PC-3 (cell line): ENCODE results near the gene CDKN2B-AS1. TPM values are rescaled to one million over a fixed set of nuclear protein-coding genes. Genes with fewer than 3 reads are reported as not detected.

Source experiments
- ATAC-seq: fragments of 200-7000 bp; cut with Tn5 transposase; 2 replicates; pipeline ENCODE4 v1.9.1; 2020; ENCODE audit warnings: mild to moderate bottlenecking, moderate library complexity
- BruUV-seq: library from RNA; stranded (reverse); fragments of 400-500 nt; replicated peaks from 2 replicates; lab custom pipeline; 2021; lab: Mats Ljungman, UMichigan
- CTCF ChIA-PET: fragments of 300-600 bp; sonication (Branson Sonifier 250); formaldehyde crosslinking; loops from one replicate; lab custom pipeline; 2022; ENCODE audit warnings: antibody characterized with exemption; lab: Charles Lee
- POLR2A ChIA-PET: fragments of 300-600 bp; sonication (Branson Sonifier 250); formaldehyde crosslinking; loops from one replicate; lab custom pipeline; 2022; ENCODE audit warnings: antibody characterized with exemption; ENCODE audit not compliant: unreplicated experiment; lab: Charles Lee
- DNase-seq: peaks from one replicate; pipeline ENCODE4 v3.0.0-alpha.2; 2015
- H2AFZ ChIP-seq: fragments of 300-600 bp; sonication (generic); 2 replicates; pipeline ENCODE4 v1.6.0; 2016; ENCODE audit warnings: antibody characterized with exemption, low read length
- H3F3A ChIP-seq: fragments of 300-600 bp; sonication (generic); one replicate; pipeline ENCODE4 v1.6.0; 2017; ENCODE audit warnings: antibody characterized with exemption, low read length, control low read depth, mild to moderate bottlenecking; ENCODE audit not compliant: unreplicated experiment
- H3K27ac ChIP-seq: fragments of 300-600 bp; sonication (generic); 2 replicates; pipeline ENCODE4 v1.5.1; 2016; ENCODE audit warnings: mild to moderate bottlenecking, low read length
- H3K27me3 ChIP-seq: fragments of 300-600 bp; sonication (generic); 2 replicates; pipeline ENCODE4 v1.6.1; 2016; ENCODE audit warnings: low read length, mixed read lengths
- H3K36me3 ChIP-seq: fragments of 300-600 bp; sonication (generic); 2 replicates; pipeline ENCODE4 v1.6.1; 2016; ENCODE audit warnings: low read depth, mixed run types, low read length, mixed read lengths
- H3K4me1 ChIP-seq: fragments of 300-600 bp; sonication (generic); 2 replicates; pipeline ENCODE4 v1.5.1; 2016; ENCODE audit warnings: low read length; ENCODE audit not compliant: insufficient read depth
- H3K4me2 ChIP-seq: fragments of 300-600 bp; sonication (generic); 2 replicates; pipeline ENCODE4 v1.6.0; 2016; ENCODE audit warnings: low read length
- H3K4me3 ChIP-seq: fragments of 300-600 bp; sonication (generic); 2 replicates; pipeline ENCODE4 v1.5.1; 2016; ENCODE audit warnings: mild to moderate bottlenecking, low read length, mixed read lengths
- H3K79me2 ChIP-seq: fragments of 300-600 bp; sonication (generic); 2 replicates; pipeline ENCODE4 v1.6.1; 2017; ENCODE audit warnings: low read length, mixed read lengths
- H3K9ac ChIP-seq: fragments of 300-600 bp; sonication (generic); 2 replicates; pipeline ENCODE4 v1.6.0; 2016; ENCODE audit warnings: mild to moderate bottlenecking, low read length
- H3K9me2 ChIP-seq: fragments of 300-600 bp; sonication (generic); replicated peaks from 2 replicates; pipeline ENCODE4 v1.6.1; 2016; ENCODE audit warnings: mixed run types, low read length, mixed read lengths
- H3K9me3 ChIP-seq: fragments of 300-600 bp; sonication (generic); 2 replicates; pipeline ENCODE4 v1.6.1; 2016; ENCODE audit warnings: low read length, mixed read lengths
- H4K20me1 ChIP-seq: fragments of 300-600 bp; sonication (generic); 2 replicates; pipeline ENCODE4 v1.6.1; 2016; ENCODE audit warnings: low read length, mixed read lengths
- EZH2 ChIP-seq: fragments of 300-600 bp; sonication (generic); IDR thresholded peaks from one replicate; pipeline ENCODE4 v1.6.1; 2017; ENCODE audit warnings: antibody characterized with exemption, mild to moderate bottlenecking, low read length; ENCODE audit not compliant: unreplicated experiment
- EZH2phosphoT487 ChIP-seq: fragments of 300-600 bp; sonication (generic); IDR thresholded peaks from 2 replicates; pipeline ENCODE4 v1.6.1; 2018; ENCODE audit warnings: mild to moderate bottlenecking, antibody characterized with exemption, low read length, borderline replicate concordance
- intact Hi-C: fragments of 100-400 bp; cut with micrococcal nuclease; formaldehyde crosslinking; loops from 2 replicates; pipeline ENCODE4 v1.9.0; 2023
- total RNA-seq: library from RNA; depleted of rRNA; stranded (reverse); fragments of >200 nt; gene quantifications from 2 replicates; pipeline ENCODE4 v1.2.3, GENCODE V29; 2014
- TF ChIP-seq, protein P1 (sequence below): fragments of 300-600 bp; sonication (generic); conservative IDR thresholded peaks from 2 replicates; pipeline ENCODE4 v1.5.1; 2017; ENCODE audit warnings: antibody characterized with exemption, low read depth, mild to moderate bottlenecking, low read length

The CDKN2B-AS1 gene
- total RNA-seq, 1 experiment from 2014 or later: 2.0 TPM

GRCh38 chr9:22158927-22159346, 164.3 kb downstream of the CDKN2B-AS1 start:
- ATAC-seq: peak; percentile 91
- H3K9me2 ChIP-seq: no peaks in the 10 kb centered on the region
- no peaks in the 10 kb centered on the region for H3K27me3 ChIP-seq
- H4K20me1 ChIP-seq: no peaks in the 10 kb centered on the region
- peak overlapping the region; percentile 76 for H3K9ac ChIP-seq
- peak overlapping the region; percentile 66 for H3K4me2 ChIP-seq
- peak; percentile 88 for TF ChIP-seq EZH2phosphoT487
- TF ChIP-seq, protein P1, sequence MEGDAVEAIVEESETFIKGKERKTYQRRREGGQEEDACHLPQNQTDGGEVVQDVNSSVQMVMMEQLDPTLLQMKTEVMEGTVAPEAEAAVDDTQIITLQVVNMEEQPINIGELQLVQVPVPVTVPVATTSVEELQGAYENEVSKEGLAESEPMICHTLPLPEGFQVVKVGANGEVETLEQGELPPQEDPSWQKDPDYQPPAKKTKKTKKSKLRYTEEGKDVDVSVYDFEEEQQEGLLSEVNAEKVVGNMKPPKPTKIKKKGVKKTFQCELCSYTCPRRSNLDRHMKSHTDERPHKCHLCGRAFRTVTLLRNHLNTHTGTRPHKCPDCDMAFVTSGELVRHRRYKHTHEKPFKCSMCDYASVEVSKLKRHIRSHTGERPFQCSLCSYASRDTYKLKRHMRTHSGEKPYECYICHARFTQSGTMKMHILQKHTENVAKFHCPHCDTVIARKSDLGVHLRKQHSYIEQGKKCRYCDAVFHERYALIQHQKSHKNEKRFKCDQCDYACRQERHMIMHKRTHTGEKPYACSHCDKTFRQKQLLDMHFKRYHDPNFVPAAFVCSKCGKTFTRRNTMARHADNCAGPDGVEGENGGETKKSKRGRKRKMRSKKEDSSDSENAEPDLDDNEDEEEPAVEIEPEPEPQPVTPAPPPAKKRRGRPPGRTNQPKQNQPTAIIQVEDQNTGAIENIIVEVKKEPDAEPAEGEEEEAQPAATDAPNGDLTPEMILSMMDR: no peak
- ChIA-PET CTCF (interaction anchor here (0.6 to 1.7 kb wide), 4 partner anchors 34 to 234 kb away, joined by 3 to 13 read pairs (median 6); no protein-coding TSS in a partner anchor), POLR2A (interaction anchor here (0.6 to 1.2 kb wide), 5 partner anchors 56 to 1735 kb away, joined by 3 to 11 read pairs (median 7); partner anchors contain the start of gene CDKN2B)
- H3K4me3 ChIP-seq: peak overlapping the region; percentile 13; the same call in 1 of the 2 replicates
- H3K36me3 ChIP-seq: no peaks in the 10 kb centered on the region
- H3K9me3 ChIP-seq: no peaks in the 10 kb centered on the region
- H3K27ac ChIP-seq: peak overlapping the region; percentile 94
- peaks cover 36% of the 10 kb centered on the region for H3K4me1 ChIP-seq
- intact Hi-C loops: loop anchor here (1.0 to 10.0 kb wide), 9 partner anchors 11 to 324 kb away; partner anchors contain the start of gene CDKN2B
- DNase-seq: peak; percentile 87
- H3F3A ChIP-seq: no peaks in the 10 kb centered on the region
- no TSS peak for BruUV-seq
- H2AFZ ChIP-seq: no peak overlapping the region
- no peaks in the 10 kb centered on the region for H3K79me2 ChIP-seq

- H3K36me3 ChIP-seq: no peaks in the 10 kb centered on the region
- H3K9me2 ChIP-seq: no peaks in the 10 kb centered on the region
- intact Hi-C loops: loop anchor here (1.0 to 10.0 kb wide), 9 partner anchors 11 to 325 kb away; partner anchors contain the start of gene CDKN2B
- H3K4me2 ChIP-seq: peak overlapping the region; percentile 66
- H3K27me3 ChIP-seq: no peaks in the 10 kb centered on the region
- no peak overlapping the region for H3K4me3 ChIP-seq
- H3K27ac ChIP-seq: peak overlapping the region; percentile 94
- no peaks in the 10 kb centered on the region for H3K79me2 ChIP-seq
- no peak for ATAC-seq
- no peaks in the 10 kb centered on the region for H3K9me3 ChIP-seq
- H2AFZ ChIP-seq: no peak overlapping the region
- no peaks in the 10 kb centered on the region for H4K20me1 ChIP-seq
- H3F3A ChIP-seq: no peaks in the 10 kb centered on the region
- TF ChIP-seq, protein P1: no peak
- no peak for TF ChIP-seq EZH2phosphoT487
- DNase-seq: no peak
- H3K9ac ChIP-seq: peak overlapping the region; percentile 51
- ChIA-PET POLR2A (interaction anchor here (0.6 to 1.2 kb wide), 2 partner anchors 150 to 1736 kb away, joined by 6 to 9 read pairs; partner anchors contain the start of gene CDKN2B), CTCF (interaction anchor here (1.3 to 1.7 kb wide), 2 partner anchors 79 to 84 kb away, joined by 7 to 13 read pairs; no protein-coding TSS in a partner anchor)
- BruUV-seq: no TSS peak
- peaks cover 38% of the 10 kb centered on the region for H3K4me1 ChIP-seq
Measured at GRCh38 chr9:22159586-22159985, 165.0 kb downstream of the CDKN2B-AS1 start.

DNA sequence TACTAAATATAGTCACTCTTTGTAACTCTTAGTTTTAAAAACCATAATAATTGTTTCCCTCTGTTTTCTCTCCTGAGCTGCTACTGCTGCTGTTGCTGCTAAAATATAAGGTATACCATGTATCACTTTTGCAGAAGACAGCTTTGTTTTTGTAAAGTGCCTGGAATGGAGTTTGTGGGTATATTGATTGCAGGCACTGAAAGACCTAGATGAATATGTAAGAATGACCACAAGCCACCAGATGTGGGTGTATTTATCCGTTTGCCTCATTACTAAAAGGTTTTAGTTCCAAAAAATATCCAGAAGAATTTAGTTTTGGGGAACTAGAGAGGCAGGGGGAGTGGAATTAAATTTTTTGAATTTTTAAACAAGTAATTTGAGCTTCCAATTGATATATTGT, 165.6 kb downstream of the CDKN2B-AS1 start:
- Histone ChIP-seq H3K79me2 (no peaks in the 10 kb centered on the region), H3K27me3 (no peaks in the 10 kb centered on the region), H3K36me3 (no peaks in the 10 kb centered on the region), H3K4me2 (no peak overlapping the region), H4K20me1 (no peaks in the 10 kb centered on the region), H2AFZ (no peak overlapping the region), H3K27ac (peak overlapping the region; percentile 94; the same call in 1 of the 2 replicates), H3K4me3 (no peak overlapping the region), H3K9me2 (no peaks in the 10 kb centered on the region), H3K9ac (peak overlapping the region; percentile 51; the same call in 1 of the 2 replicates), H3K4me1 (peaks cover 45% of the 10 kb centered on the region), H3F3A (no peaks in the 10 kb centered on the region), H3K9me3 (no peaks in the 10 kb centered on the region)
- ATAC-seq (no peak), DNase-seq (no peak)
- intact Hi-C loops: no loop called here
- BruUV-seq: no TSS peak
- TF ChIP-seq, protein P1: no peak
- no peak for TF ChIP-seq EZH2
- no peak for TF ChIP-seq EZH2phosphoT487
- CTCF ChIA-PET: no interaction called here
- POLR2A ChIA-PET: no interaction called here
